ENCODE measurements around the gene ZDHHC1. TPM values are rescaled to one million over a fixed set of nuclear protein-coding genes. Genes with fewer than 3 reads are reported as not detected.
"Not testable (repeated sequence)": the region's sequence is repeated elsewhere in the genome, so short reads cannot be mapped to it uniquely, and the experiment has no call there.

ZDHHC1 gene
- total and polyA plus RNA-seq, 2 experiments from 2014 or later, result 18.7 to 22.4 TPM

GRCh38 chr16:67387479-67388079 lies 28.7 kb downstream of the ZDHHC1 start:
- no peak for DNase-seq (ENCODE audit: low read depth in 1 of 2, low spot score in 1 of 2)
- Histone ChIP-seq H3K36me3 (no peaks in the 10 kb centered on the region), H3K4me3 (no peak overlapping the region), H3K27me3 (peaks cover 59% of the 10 kb centered on the region), H3K27ac (no peak overlapping the region), H3K9me3 (ENCODE audit: low read depth) (no peaks in the 10 kb centered on the region), H3K4me1 (ENCODE audit: low read depth) (no peaks in the 10 kb centered on the region)
- TF ChIP-seq CTCF (IDR thresholded peaks at IDR 0.05; ENCODE audit: low read depth, low read length), result no peak

GRCh38 chr16:67386861-67387455 lies 29.3 kb downstream of the ZDHHC1 start:
- Histone ChIP-seq H3K36me3 (no peaks in the 10 kb centered on the region), H3K4me3 (no peak overlapping the region), H3K27ac (no peak overlapping the region), H3K27me3 (peaks cover 54% of the 10 kb centered on the region), H3K4me1 (ENCODE audit: low read depth) (no peaks in the 10 kb centered on the region), H3K9me3 (ENCODE audit: low read depth) (no peaks in the 10 kb centered on the region)
- TF ChIP-seq CTCF (IDR thresholded peaks at IDR 0.05; ENCODE audit: low read depth, low read length), result no peak
- no peak for DNase-seq (ENCODE audit: low read depth in 1 of 2, low spot score in 1 of 2)

GRCh38 chr16:67384778-67385510 lies 31.3 kb downstream of the ZDHHC1 start:
- Histone ChIP-seq H3K4me3 (no peak overlapping the region), H3K27ac (no peak overlapping the region), H3K27me3 (peaks cover 40% of the 10 kb centered on the region), H3K4me1 (ENCODE audit: low read depth) (no peaks in the 10 kb centered on the region), H3K36me3 (no peaks in the 10 kb centered on the region), H3K9me3 (ENCODE audit: low read depth) (no peaks in the 10 kb centered on the region)
- no peak for TF ChIP-seq CTCF (IDR thresholded peaks at IDR 0.05; ENCODE audit: low read depth, low read length)
- DNase-seq (ENCODE audit: low read depth in 1 of 2, low spot score in 1 of 2), result peak in 1 of 2 donors; percentile 50

GRCh38 chr16:67383284-67383683 lies 33.0 kb downstream of the ZDHHC1 start:
- H3K4me3 ChIP-seq, result no peak overlapping the region
- no peak for DNase-seq (ENCODE audit: low read depth in 1 of 2, low spot score in 1 of 2)
- TF ChIP-seq CTCF (IDR thresholded peaks at IDR 0.05; ENCODE audit: low read depth, low read length), result no peak
- no peaks in the 10 kb centered on the region for H3K9me3 ChIP-seq (ENCODE audit: low read depth)
- H3K27ac ChIP-seq, result no peak overlapping the region
- H3K36me3 ChIP-seq, result no peaks in the 10 kb centered on the region
- no peaks in the 10 kb centered on the region for H3K4me1 ChIP-seq (ENCODE audit: low read depth)
- peaks cover 38% of the 10 kb centered on the region for H3K27me3 ChIP-seq

- H3K9me3 ChIP-seq (ENCODE audit: low read depth), result no peaks in the 10 kb centered on the region
- TF ChIP-seq CTCF (IDR thresholded peaks at IDR 0.05; ENCODE audit: low read depth, low read length), result no peak
- no peak for DNase-seq (ENCODE audit: low read depth in 1 of 2, low spot score in 1 of 2)
- peaks cover 12% of the 10 kb centered on the region for H3K27me3 ChIP-seq
- H3K27ac ChIP-seq, result no peak overlapping the region
- no peaks in the 10 kb centered on the region for H3K36me3 ChIP-seq
- no peak overlapping the region for H3K4me3 ChIP-seq
- no peaks in the 10 kb centered on the region for H3K4me1 ChIP-seq (ENCODE audit: low read depth)
Measured at GRCh38 chr16:67378642-67379041, 37.6 kb downstream of the ZDHHC1 start.

- not testable (repeated sequence) for H3K4me1 ChIP-seq (ENCODE audit: low read depth); H3K27ac ChIP-seq; H3K36me3 ChIP-seq; H3K4me3 ChIP-seq; H3K9me3 ChIP-seq (ENCODE audit: low read depth); DNase-seq (ENCODE audit: low read depth in 1 of 2, low spot score in 1 of 2)
- peaks cover 26% of the 10 kb centered on the region for H3K27me3 ChIP-seq
Measured at GRCh38 chr16:67376012-67376411, 40.3 kb downstream of the ZDHHC1 start.
